Measurements from ENCODE around the gene ARL4D.

DNA sequence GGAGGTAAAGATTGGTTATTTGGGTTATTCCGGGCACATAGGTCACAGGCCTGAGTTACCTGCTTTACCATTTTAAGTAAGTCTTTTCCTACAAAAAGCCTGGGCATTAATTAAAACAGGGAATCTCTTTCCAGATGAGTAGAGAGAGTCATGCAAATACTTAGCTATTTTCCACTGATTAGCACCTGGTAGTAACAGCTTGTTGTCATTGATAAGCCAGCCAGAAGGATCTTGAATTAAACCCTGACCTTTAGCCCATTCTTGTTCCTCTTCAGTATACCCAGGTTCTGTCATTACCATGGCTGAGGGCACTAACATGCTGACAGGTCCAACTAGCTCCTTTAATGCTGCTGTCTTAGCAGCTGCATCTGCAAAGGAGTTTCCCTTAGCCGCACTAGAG lies 44.4 kb upstream of the ARL4D start:
- TF ChIP-seq POLR2A (IDR thresholded peaks at IDR 0.05; ENCODE audit: low read depth, low read length) = no peak
- TF ChIP-seq SMC3 (IDR thresholded peaks at IDR 0.05; ENCODE audit: low read depth, low read length) = no peak
